IPS DF 6.9 (cell line): ENCODE measurements around the gene NOTCH1.
"Not testable (repeated sequence)": the region's sequence is repeated elsewhere in the genome, so short reads cannot be mapped to it uniquely, and the experiment has no call there.

Experiments
- DNase-seq: peaks from one replicate; pipeline ENCODE4 v3.0.0-alpha.2; 2013; ENCODE audit warnings: low read depth, low spot score
- H3K27ac ChIP-seq: one replicate; pipeline ENCODE4 v1.5.1; 2013; ENCODE audit warnings: low read length, control low read depth
- H3K27me3 ChIP-seq: 2 replicates; pipeline ENCODE4 v1.6.1; 2013; ENCODE audit warnings: mild to moderate bottlenecking, low read length; ENCODE audit not compliant: control insufficient read depth, insufficient read depth
- H3K36me3 ChIP-seq: 2 replicates; pipeline ENCODE4 v1.6.1; 2013; ENCODE audit warnings: low read length; ENCODE audit not compliant: control insufficient read depth, insufficient read depth
- H3K4me1 ChIP-seq: 2 replicates; pipeline ENCODE4 v1.6.1; 2013; ENCODE audit warnings: low read length; ENCODE audit not compliant: control insufficient read depth, insufficient read depth
- H3K4me3 ChIP-seq: 2 replicates; pipeline ENCODE4 v1.5.1; 2013; ENCODE audit warnings: mild to moderate bottlenecking, low read length
- H3K9me3 ChIP-seq: 2 replicates; pipeline ENCODE4 v1.6.1; 2013; ENCODE audit warnings: low read length, inconsistent platforms; ENCODE audit not compliant: control insufficient read depth, insufficient read depth
- WGBS: extraction: QIAGEN DNeasy Blood & Tissue Kit; methylation state at CpG from one replicate; pipeline ENCODE4 v1.1.7; 2013; ENCODE audit warnings: mixed read lengths, missing lambda C conversion rate; ENCODE audit not compliant: insufficient read length, insufficient coverage; 5-methylcytosine and 5-hydroxymethylcytosine counted together

The NOTCH1 gene

DNA sequence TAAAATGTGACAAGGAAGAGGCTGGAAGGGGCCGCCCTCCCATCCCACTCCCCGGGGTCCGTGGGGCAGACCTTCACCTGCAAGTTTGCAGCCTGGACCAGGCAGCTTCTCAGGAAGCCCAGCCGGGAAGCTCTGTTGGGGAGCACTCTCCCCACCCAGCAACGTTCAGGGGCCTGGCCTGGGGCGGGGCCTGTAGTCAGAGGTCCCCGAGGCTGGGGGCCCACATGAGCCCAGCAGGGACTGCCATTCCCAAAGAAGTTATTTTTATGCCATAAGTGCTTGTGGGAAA is 32.7 kb upstream of the NOTCH1 start:
- Histone ChIP-seq H3K27ac (no peak overlapping the region), H3K4me3 (no peak overlapping the region), H3K9me3 (no peaks in the 10 kb centered on the region), H3K4me1 (peaks cover 12% of the 10 kb centered on the region), H3K27me3 (no peaks in the 10 kb centered on the region), H3K36me3 (no peaks in the 10 kb centered on the region)
- WGBS = no CpG with 5 or more reads among the region's 7 CpGs
- DNase-seq = no peak

GRCh38 chr9:136577941-136578625 is 32.2 kb upstream of the NOTCH1 start:
- no peak for DNase-seq
- Histone ChIP-seq H3K4me1 (peaks cover 12% of the 10 kb centered on the region), H3K36me3 (no peaks in the 10 kb centered on the region), H3K9me3 (no peaks in the 10 kb centered on the region), H3K27ac (no peak overlapping the region), H3K27me3 (no peaks in the 10 kb centered on the region), H3K4me3 (no peak overlapping the region)
- WGBS = no CpG with 5 or more reads among the region's 27 CpGs

GRCh38 chr9:136576269-136576626 is 30.4 kb upstream of the NOTCH1 start:
- Histone ChIP-seq H3K27me3 (no peaks in the 10 kb centered on the region), H3K36me3 (no peaks in the 10 kb centered on the region), H3K4me1 (peaks cover 23% of the 10 kb centered on the region), H3K4me3 (no peak overlapping the region), H3K9me3 (no peaks in the 10 kb centered on the region), H3K27ac (no peak overlapping the region)
- WGBS = no CpG with 5 or more reads among the region's 8 CpGs
- no peak for DNase-seq

DNA sequence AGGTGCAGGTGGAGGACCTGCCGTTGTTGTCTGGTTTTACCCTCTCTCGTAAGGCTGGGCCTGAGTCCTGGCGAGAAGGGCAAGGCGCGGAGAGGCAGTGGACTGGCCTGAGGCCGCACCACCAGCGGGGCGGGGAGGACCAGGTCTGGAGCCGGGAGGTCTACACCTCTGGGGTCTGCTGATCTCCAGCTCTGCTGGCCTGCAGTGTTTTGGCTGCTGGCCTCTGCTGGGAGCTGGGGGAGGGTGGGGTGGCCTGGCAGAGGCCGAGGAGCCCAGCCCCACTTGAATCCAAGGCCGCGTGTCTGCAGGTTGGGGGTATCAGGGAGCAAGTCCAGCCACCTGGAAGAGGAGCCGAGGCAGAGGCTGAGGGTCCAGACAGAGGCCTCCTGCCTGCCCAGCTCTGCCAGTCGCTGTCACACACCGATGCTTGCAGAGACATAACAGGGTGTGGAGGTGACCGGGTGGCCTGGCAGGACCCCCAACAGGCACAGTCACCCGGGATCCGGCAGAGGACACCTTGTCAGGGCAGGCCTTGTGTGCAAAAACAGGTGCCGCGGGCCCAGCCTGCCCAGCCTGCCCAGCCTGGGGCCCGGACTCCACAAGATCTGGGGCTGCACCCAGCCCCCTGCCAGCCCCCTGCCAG is 29.9 kb upstream of the NOTCH1 start:
- no CpG with 5 or more reads among the region's 21 CpGs for WGBS
- H3K4me1 ChIP-seq = peaks cover 26% of the 10 kb centered on the region

DNA sequence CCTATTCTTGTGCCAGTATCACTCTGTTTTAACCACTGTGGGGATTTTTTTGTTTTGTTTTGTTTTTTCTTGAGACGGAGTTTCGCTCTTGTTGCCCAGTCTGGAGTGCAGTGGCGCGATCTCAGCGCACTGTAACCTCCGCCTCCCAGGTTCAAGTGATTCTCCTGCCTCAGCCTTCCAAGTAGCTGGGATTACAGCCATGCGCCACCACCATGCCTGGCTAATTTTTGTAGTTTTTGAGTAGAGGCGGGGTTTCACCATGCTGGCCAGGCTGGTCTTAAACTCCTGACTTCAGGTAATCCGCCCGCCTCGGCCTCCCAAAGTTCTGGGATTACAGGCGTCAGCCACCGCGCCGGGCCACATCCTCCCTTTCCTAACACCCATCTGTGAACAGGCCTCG is 28.8 kb upstream of the NOTCH1 start:
- not testable (repeated sequence) for H3K27me3 ChIP-seq, H3K9me3 ChIP-seq, H3K4me3 ChIP-seq, H3K27ac ChIP-seq, DNase-seq, H3K36me3 ChIP-seq
- WGBS = no CpG with 5 or more reads among the region's 16 CpGs
- peaks cover 26% of the 10 kb centered on the region for H3K4me1 ChIP-seq

More for the DNA sequence above, 29.9 kb upstream of the NOTCH1 start:
- H3K27ac ChIP-seq = no peak overlapping the region
- H3K9me3 ChIP-seq = no peaks in the 10 kb centered on the region
- H3K4me3 ChIP-seq = no peak overlapping the region
- DNase-seq = no peak
- H3K27me3 ChIP-seq = no peaks in the 10 kb centered on the region
- no peaks in the 10 kb centered on the region for H3K36me3 ChIP-seq

GRCh38 chr9:136572828-136573625 is 27.2 kb upstream of the NOTCH1 start:
- H3K9me3 ChIP-seq = no peaks in the 10 kb centered on the region
- peaks cover 16% of the 10 kb centered on the region for H3K4me1 ChIP-seq
- H3K27ac ChIP-seq = no peak overlapping the region
- no CpG with 5 or more reads among the region's 34 CpGs for WGBS
- H3K4me3 ChIP-seq = no peak overlapping the region
- H3K27me3 ChIP-seq = no peaks in the 10 kb centered on the region
- H3K36me3 ChIP-seq = no peaks in the 10 kb centered on the region
- no peak for DNase-seq

GRCh38 chr9:136572003-136572827 is 26.4 kb upstream of the NOTCH1 start:
- Histone ChIP-seq H3K27ac (no peak overlapping the region), H3K36me3 (no peaks in the 10 kb centered on the region), H3K4me3 (no peak overlapping the region), H3K4me1 (peaks cover 17% of the 10 kb centered on the region), H3K9me3 (no peaks in the 10 kb centered on the region), H3K27me3 (no peaks in the 10 kb centered on the region)
- no CpG with 5 or more reads among the region's 17 CpGs for WGBS
- DNase-seq = peak; percentile 91

DNA sequence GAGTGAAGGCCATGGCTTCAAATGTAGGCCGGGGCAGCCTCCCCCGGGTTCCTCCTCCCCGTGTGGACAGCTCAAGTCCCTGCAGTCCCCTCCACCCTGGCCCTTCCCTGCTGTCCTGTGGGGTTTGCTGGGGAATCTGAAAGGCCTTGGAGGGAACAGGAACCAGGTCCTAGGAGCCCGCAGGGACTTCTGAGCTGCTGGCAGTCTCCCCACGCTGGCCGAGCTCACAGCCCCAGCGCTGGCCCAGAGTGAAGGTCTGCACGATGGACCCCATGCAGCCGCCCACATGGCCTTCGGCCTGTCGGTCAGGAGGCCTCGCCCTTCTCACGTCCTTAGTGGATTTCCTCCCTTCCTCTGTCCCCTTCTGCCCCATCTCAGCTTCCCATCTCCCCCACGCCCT is 25.7 kb upstream of the NOTCH1 start:
- Histone ChIP-seq H3K4me3 (no peak overlapping the region), H3K4me1 (peaks cover 20% of the 10 kb centered on the region), H3K9me3 (no peaks in the 10 kb centered on the region), H3K27ac (no peak overlapping the region), H3K36me3 (no peaks in the 10 kb centered on the region), H3K27me3 (no peaks in the 10 kb centered on the region)
- DNase-seq = no peak
- WGBS = no CpG with 5 or more reads among the region's 14 CpGs

DNA sequence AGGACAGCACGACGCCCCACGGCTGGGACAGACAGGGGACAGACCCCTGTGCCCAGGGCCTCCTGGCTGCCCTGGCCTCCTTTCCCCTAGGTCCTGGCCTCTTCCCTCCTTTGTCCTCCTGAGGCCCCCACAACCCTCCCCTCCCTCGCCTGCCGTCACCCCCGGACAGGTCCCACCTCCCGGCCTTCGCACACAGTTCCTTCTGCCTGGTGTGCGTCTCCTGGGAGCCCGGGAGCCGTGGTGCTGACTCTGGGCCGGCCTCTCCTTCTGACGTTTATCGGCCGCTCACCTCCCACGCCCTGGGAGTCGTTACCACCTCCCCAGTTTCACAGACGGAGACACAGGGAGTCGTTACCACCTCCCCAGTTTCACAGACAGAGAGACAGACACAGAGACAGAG is 25.1 kb upstream of the NOTCH1 start:
- Histone ChIP-seq H3K36me3 (no peaks in the 10 kb centered on the region), H3K27me3 (no peaks in the 10 kb centered on the region), H3K4me1 (peaks cover 21% of the 10 kb centered on the region), H3K27ac (no peak overlapping the region), H3K4me3 (no peak overlapping the region), H3K9me3 (no peaks in the 10 kb centered on the region)
- no CpG with 5 or more reads among the region's 19 CpGs for WGBS
- DNase-seq = no peak

DNA sequence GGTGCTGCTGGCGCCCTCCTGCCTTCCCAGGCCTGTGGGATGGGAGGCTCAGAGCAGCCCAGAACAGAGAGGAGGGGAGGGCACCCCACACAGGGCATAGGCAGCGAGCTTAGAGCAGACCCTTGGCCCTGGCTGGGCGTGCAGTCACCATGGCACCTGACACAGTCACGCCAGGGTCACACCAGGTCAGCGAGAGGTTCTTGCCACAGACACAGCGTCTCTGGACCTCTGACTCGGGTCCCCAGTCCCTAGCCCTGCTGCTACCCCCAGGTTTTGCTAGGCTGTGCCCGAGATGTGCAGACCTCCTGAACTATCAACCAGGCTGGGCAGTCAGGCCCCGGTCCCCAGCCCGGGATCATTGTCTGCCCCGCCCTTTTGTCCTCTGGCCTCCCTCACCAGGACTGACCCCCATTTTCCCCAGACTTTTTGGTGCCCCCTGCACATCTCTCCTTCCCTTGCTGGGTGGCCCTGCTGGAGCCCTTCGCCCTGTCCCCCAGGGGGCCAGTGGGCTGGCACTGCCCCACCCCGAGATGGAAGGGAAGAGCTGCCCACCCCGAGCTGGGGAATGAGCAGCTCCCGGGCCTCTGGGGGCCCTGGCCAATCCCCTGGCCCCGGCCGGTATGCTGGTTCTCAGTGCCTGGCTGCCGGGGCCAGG is 24.5 kb upstream of the NOTCH1 start:
- Histone ChIP-seq H3K4me3 (no peak overlapping the region), H3K4me1 (peaks cover 21% of the 10 kb centered on the region), H3K27ac (no peak overlapping the region), H3K9me3 (no peaks in the 10 kb centered on the region), H3K27me3 (no peaks in the 10 kb centered on the region), H3K36me3 (no peaks in the 10 kb centered on the region)
- DNase-seq = no peak
- WGBS = no CpG with 5 or more reads among the region's 18 CpGs
